Stomach smooth muscle (tissue), 2 donors: Measurements from ENCODE around the gene LGALS1.

ENCODE experiments used
- H3K27ac ChIP-seq: one replicate; pipeline ENCODE4 v1.7.0; 2013; ENCODE audit warnings: mild to moderate bottlenecking, low read length, inconsistent platforms
- H3K27me3 ChIP-seq, 2 donors: one replicate each; pipeline ENCODE4 v1.7.0; 2013; ENCODE audit warnings: low read length in 2 of 2; ENCODE audit not compliant: insufficient read depth in 2 of 2, control insufficient read depth in 1 of 2
- H3K36me3 ChIP-seq, 2 donors: one replicate each; pipeline ENCODE4 v1.7.0; 2013; ENCODE audit warnings: low read length in 2 of 2; ENCODE audit not compliant: control insufficient read depth in 2 of 2, insufficient read depth in 2 of 2
- H3K4me1 ChIP-seq: one replicate; pipeline ENCODE4 v1.7.0; 2013; ENCODE audit warnings: low read length; ENCODE audit not compliant: control insufficient read depth, insufficient read depth
- H3K4me3 ChIP-seq, 2 donors: one replicate each; pipeline ENCODE4 v1.7.0; 2013; ENCODE audit warnings: low read length in 2 of 2
- H3K9ac ChIP-seq, 2 donors: one replicate each; pipeline ENCODE4 v1.7.0; 2013; ENCODE audit warnings: low read length in 2 of 2, mild to moderate bottlenecking in 1 of 2
- H3K9me3 ChIP-seq, 2 donors: one replicate each; pipeline ENCODE4 v1.7.0; 2013; ENCODE audit warnings: low read length in 2 of 2; ENCODE audit not compliant: control insufficient read depth in 2 of 2
- donor health status: healthy.
- donor health status: Pancreatic carcinoma.

Gene LGALS1

DNA sequence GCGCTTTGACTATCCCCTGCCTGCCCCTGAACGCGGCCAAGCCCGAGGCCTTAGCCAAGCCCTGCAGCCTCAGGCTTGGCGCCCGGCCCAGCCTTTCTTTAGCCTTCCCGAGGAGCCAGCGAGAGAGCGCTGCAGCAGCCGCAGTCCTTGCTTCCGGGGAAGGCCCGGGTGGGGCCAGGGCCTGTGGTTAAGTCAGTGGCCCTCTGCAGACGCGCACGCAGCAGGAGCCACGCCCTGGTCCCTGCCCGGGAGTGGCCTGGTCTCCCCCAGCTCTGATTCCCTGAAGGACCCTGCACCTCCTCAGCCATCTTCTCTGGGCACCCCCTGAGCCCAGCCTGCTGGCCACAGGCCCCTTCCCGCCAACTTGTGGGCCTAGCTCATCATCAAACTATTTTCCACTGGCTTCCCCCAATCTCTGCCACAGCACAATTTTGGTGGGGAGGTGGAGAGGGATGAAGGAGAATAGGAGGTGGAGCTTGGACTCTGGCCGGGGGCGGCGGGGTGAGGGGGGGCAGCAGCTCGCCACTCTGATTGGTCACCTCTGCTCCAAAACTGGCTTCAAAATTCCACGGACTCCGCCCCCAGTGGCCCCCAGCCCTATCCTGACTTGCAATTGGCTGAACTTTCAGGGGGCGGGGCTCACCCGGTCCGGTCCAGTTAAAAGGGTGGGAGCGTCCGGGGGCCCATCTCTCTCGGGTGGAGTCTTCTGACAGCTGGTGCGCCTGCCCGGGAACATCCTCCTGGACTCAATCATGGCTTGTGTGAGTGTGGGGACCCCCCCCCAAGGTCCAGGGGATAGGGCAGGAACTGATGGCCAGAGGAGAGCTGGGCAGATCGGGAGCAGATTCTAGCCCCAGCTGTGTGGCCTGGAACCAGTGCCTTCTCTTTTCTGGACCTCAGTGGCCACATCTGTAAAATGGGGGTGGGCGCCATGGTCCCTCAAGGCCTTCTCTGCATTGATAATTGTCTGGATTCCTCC lies at the start of gene LGALS1:
Gene LGALS1, plus strand, starts transcription at position 686 of the 979 bp plus-strand sequence. Its CDS starts 67 bp downstream, at position 753.
- Histone ChIP-seq H3K27ac (peak within 1 kb of the TSS; percentile 94), H3K36me3 (peaks cover 8 to 11% of the 10 kb centered on the region in 2 donors), H3K27me3 (no peaks in the 10 kb centered on the region), H3K9me3 (no peaks in the 10 kb centered on the region), H3K4me3 (peak within 1 kb of the TSS; percentile 87 to 94), H3K9ac (peak within 1 kb of the TSS; percentile 81 to 89), H3K4me1 (peaks cover 51% of the 10 kb centered on the region)

DNA sequence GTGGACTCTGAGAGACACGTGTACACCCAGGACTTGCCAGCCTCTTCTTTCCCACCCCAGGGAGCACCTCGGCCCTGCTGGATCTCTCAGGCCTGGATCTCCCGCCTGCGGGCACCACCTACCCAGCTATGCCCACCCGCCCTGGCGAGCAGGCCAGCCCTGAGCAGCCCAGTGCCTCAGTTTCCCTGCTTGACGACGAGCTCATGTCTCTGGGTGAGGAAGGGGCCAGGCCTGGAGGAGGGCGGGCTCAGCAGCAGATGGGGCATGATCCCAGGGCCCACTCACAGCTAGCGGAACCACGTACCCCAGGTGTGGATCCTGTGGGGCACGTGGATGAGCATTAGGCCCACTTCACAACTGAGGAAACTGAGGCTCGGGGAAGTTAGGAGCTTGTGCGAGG lies 49.7 kb upstream of the LGALS1 start:
- Histone ChIP-seq H3K27me3 (no peaks in the 10 kb centered on the region), H3K27ac (peak overlapping the region; percentile 92), H3K4me1 (peaks cover 47% of the 10 kb centered on the region), H3K9ac (peak overlapping the region; percentile 36 to 71), H3K9me3 (no peaks in the 10 kb centered on the region), H3K4me3 (no peak overlapping the region), H3K36me3 (peaks cover 12 to 14% of the 10 kb centered on the region in 2 donors)

DNA sequence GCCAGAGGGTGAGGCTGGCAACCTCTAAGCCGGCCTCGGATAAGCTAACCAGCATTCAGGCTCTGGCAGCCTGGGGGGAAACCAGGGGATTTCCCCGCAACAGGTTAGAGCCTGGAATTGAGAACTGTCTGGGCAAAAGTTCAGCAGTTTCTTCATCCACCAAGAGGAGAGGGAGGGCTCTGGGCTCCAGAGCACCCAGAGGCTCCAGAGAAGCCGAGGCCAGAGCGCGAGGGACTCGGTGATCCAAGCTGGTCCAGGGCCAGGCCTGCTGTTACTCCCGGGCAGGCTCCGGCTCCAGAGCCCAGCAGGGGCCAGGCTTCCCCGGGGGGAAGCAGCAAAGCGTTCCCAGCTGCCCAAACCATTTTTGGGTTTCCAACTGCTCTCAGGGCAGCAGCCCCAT lies 49.3 kb upstream of the LGALS1 start:
- Histone ChIP-seq H3K36me3 (peaks cover 16% of the 10 kb centered on the region in 2 donors), H3K4me3 (peak overlapping the region in 1 of 2 donors; percentile 40), H3K9ac (peak overlapping the region; percentile 36 to 71), H3K27me3 (no peaks in the 10 kb centered on the region), H3K4me1 (peaks cover 47% of the 10 kb centered on the region), H3K27ac (peak overlapping the region; percentile 92), H3K9me3 (no peaks in the 10 kb centered on the region)

GRCh38 chr22:37626556-37627075 lies 48.8 kb upstream of the LGALS1 start:
- peaks cover 16 to 21% of the 10 kb centered on the region in 2 donors for H3K36me3 ChIP-seq
- peak overlapping the region in 1 of 2 donors; percentile 40 for H3K4me3 ChIP-seq
- no peaks in the 10 kb centered on the region for H3K27me3 ChIP-seq
- peak overlapping the region; percentile 92 for H3K27ac ChIP-seq
- no peaks in the 10 kb centered on the region for H3K9me3 ChIP-seq
- H3K9ac ChIP-seq = peak overlapping the region; percentile 36 to 71
- H3K4me1 ChIP-seq = peaks cover 47% of the 10 kb centered on the region

DNA sequence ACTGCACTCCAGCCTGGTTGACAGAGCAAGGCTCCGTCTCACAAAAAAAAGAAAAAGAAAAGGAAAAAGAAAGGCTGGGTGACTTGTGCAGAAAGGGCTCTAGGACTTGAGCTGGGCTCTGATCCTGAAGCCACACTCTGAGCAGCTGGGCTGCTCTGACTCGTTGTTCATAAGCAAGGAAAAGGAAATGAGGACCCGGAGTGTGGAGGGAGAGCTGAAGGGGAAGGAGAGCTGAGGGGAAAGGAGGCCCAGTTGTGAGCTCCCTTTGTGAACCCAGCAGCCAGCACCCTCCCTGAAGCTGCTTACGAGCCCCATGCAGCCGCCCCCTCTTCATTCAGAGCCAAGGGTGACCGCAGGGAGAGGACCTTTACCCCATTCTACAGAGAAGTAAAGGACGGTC lies 48.3 kb upstream of the LGALS1 start:
- Histone ChIP-seq H3K4me3 (no peak overlapping the region), H3K4me1 (peaks cover 47% of the 10 kb centered on the region), H3K9me3 (no peaks in the 10 kb centered on the region), H3K27me3 (no peaks in the 10 kb centered on the region), H3K36me3 (peaks cover 19 to 22% of the 10 kb centered on the region in 2 donors), H3K9ac (peak overlapping the region in 1 of 2 donors; percentile 13), H3K27ac (peak overlapping the region; percentile 92)

DNA sequence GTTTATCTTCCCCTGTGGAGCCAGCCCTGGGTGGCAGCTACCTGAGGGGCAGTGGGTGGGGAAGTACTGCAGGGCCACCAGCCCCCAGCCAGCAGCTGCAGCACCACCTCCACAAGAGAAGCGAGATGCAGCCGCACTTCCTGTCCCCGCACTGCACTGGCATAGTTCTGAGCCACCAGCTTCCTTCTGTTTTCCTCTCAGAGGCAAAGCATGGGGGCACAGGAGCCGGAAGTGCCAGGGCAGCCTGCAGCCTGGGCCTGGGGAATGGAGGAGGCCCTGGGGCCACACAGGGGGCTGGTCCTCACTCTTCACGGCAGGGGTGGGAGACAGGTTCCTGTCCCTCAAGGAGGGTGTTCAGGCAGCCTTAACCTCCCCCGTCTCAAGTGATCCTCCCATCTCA lies 47.9 kb upstream of the LGALS1 start:
- H3K4me1 ChIP-seq = peaks cover 49% of the 10 kb centered on the region
- peaks cover 21 to 22% of the 10 kb centered on the region in 2 donors for H3K36me3 ChIP-seq
- no peak overlapping the region for H3K4me3 ChIP-seq
- peak overlapping the region; percentile 92 for H3K27ac ChIP-seq
- H3K9me3 ChIP-seq = no peaks in the 10 kb centered on the region
- H3K27me3 ChIP-seq = no peaks in the 10 kb centered on the region
- H3K9ac ChIP-seq = peak overlapping the region in 1 of 2 donors; percentile 13

DNA sequence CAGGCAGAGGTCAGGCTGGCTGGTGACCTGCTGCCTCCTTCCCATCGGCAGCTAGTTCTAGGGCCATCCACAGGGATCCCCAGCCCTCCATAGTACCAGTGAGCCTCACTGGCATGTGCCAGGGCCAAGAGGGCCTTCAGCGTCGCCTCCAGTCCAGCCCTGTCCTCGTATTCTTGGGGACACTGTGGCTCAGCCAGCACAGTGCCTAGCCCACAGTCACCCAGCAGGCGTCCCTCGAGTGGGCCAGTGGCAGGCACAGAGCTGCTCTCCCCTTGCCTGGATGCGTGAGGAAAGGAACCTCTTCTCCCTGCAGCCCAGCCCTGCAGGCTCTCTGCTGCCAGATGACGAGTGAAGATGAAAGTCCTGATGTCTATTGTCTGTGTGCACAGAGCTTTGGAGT lies 46.6 kb upstream of the LGALS1 start:
- H3K9ac ChIP-seq = peak overlapping the region in 1 of 2 donors; percentile 21
- peaks cover 17 to 18% of the 10 kb centered on the region in 2 donors for H3K36me3 ChIP-seq
- H3K9me3 ChIP-seq = no peaks in the 10 kb centered on the region
- H3K4me3 ChIP-seq = no peak overlapping the region
- H3K27ac ChIP-seq = peak overlapping the region; percentile 92
- H3K27me3 ChIP-seq = no peaks in the 10 kb centered on the region
- peaks cover 59% of the 10 kb centered on the region for H3K4me1 ChIP-seq

DNA sequence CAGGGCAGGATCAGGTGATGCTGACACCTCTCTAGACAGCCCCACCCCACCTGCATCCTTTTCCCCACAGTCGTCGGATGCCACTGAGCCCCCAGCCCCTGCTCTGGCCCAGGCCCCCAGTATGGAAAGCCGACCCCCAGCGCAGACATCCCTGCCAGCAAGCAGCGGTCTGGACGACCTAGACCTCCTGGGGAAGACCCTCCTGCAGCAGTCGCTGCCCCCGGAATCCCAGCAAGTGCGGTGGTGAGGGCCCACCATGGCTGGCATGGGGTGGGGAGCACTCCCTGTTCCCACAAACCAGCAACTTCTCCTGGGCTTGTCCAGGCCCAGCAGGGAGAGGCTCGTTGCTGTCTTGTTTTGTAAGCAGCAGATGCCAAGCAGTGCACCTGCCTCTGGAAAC lies 45.5 kb upstream of the LGALS1 start:
- Histone ChIP-seq H3K36me3 (peaks cover 17 to 18% of the 10 kb centered on the region in 2 donors), H3K27ac (no peak overlapping the region), H3K27me3 (no peaks in the 10 kb centered on the region), H3K4me1 (peaks cover 61% of the 10 kb centered on the region), H3K9ac (no peak overlapping the region), H3K9me3 (no peaks in the 10 kb centered on the region), H3K4me3 (no peak overlapping the region)

GRCh38 chr22:37630839-37631435 lies 44.5 kb upstream of the LGALS1 start:
- Histone ChIP-seq H3K9ac (no peak overlapping the region), H3K9me3 (no peaks in the 10 kb centered on the region), H3K27me3 (no peaks in the 10 kb centered on the region), H3K4me1 (peaks cover 56% of the 10 kb centered on the region), H3K27ac (no peak overlapping the region), H3K4me3 (no peak overlapping the region), H3K36me3 (peaks cover 17 to 18% of the 10 kb centered on the region in 2 donors)

DNA sequence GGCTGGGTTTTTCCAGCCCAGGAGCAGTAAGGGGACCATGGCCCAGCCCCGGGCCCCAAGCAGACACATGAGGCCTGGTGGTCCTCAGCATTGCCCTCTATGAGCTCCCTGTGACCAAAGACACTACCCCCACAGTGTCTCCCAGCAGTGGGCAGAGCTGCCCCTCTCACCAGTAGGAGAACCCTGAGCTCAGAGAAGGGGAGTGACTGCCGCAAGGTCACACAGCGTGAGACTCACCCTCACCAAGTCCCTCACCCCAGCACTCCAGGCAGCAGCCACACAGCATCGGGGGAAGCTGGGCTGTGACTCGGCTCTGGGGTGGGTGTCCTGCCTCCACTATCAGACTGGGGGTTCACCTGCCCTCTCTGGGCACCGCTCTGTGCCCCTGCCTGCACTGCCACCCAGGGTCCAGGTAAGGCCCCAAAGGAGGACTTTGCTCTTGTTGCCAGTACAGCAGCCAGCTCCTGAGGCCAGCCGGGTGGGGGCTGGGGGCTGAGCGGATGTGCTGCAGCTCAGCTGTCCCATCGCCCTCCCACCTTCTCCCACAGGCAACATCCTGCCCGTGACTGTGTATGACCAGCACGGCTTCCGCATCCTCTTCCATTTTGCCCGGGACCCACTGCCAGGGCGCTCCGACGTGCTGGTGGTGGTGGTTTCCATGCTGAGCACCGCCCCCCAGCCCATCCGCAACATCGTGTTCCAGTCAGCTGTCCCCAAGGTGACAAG lies 43.8 kb upstream of the LGALS1 start:
- H3K4me3 ChIP-seq = no peak overlapping the region
- H3K27me3 ChIP-seq = no peaks in the 10 kb centered on the region
- H3K27ac ChIP-seq = no peak overlapping the region
- peaks cover 52% of the 10 kb centered on the region for H3K4me1 ChIP-seq
- peaks cover 17 to 18% of the 10 kb centered on the region in 2 donors for H3K36me3 ChIP-seq
- H3K9ac ChIP-seq = no peak overlapping the region
- no peaks in the 10 kb centered on the region for H3K9me3 ChIP-seq
